ENCODE measurements around the gene HOXA4.

- TF ChIP-seq POLR2A (IDR thresholded peaks at IDR 0.05) (no peak), CTCF (IDR thresholded peaks at IDR 0.05) (no peak)
Measured at GRCh38 chr7:27111751-27112277, 18.7 kb downstream of the HOXA4 start.
